ENCODE measurements around the gene STIMATE.

STIMATE gene

DNA sequence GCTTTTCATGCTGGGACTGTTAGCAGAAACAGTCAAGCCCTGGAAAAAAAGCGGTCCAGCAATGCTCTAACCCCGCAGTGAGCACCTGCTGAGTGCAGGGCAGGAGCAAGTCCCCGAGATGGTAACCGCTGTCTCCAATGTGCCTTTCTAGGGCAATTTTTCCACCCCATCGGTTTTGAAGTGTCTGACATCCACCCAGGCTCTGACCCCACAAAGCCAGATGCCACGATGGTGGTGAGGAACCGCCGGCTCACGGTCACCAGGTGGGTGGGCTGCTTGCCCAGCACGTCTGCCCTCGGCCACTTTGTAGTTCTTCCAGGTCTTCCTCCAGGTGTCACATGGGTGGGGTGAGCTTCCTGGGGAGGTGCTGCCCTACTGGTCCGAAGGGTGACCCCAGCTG, 106.0 kb downstream of the STIMATE start:
- Mint-ChIP-seq H3K4me3 (no peak overlapping the region), H3K27ac (no peak overlapping the region), H3K27me3 (peaks cover 11% of the 10 kb centered on the region), H3K9me3 (no peaks in the 10 kb centered on the region), H3K4me1 (no peaks in the 10 kb centered on the region), H3K36me3 (no peaks in the 10 kb centered on the region)
- no peak for ATAC-seq

GRCh38 chr3:52790741-52791140, 106.6 kb downstream of the STIMATE start:
- no peak overlapping the region for H3K4me3 Mint-ChIP-seq

GRCh38 chr3:52790337-52790736, 107.0 kb downstream of the STIMATE start:
- Mint-ChIP-seq H3K27ac (no peak overlapping the region), H3K4me3 (no peak overlapping the region), H3K36me3 (no peaks in the 10 kb centered on the region), H3K9me3 (no peaks in the 10 kb centered on the region), H3K4me1 (no peaks in the 10 kb centered on the region), H3K27me3 (peaks cover 11% of the 10 kb centered on the region)
- no peak for ATAC-seq

More at GRCh38 chr3:52790741-52791140, 106.6 kb downstream of the STIMATE start:
- Mint-ChIP-seq H3K36me3 (no peaks in the 10 kb centered on the region), H3K27me3 (peaks cover 11% of the 10 kb centered on the region), H3K4me1 (no peaks in the 10 kb centered on the region), H3K9me3 (no peaks in the 10 kb centered on the region), H3K27ac (no peak overlapping the region)
- no peak for ATAC-seq

DNA sequence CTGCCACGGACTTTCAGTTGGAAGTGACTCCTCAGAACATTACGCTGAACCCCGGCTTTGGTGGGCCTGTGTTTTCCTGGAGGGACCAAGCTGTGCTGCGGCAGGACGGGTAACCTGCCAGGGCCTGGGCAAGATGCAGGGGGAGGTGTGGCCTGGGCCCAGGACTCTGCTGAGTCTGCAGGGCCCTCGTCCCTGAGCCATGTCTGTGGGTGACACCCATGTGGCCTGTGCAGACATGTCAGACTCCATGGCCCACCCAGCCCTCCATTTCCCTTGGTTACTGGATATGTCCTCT, 107.7 kb downstream of the STIMATE start:
- Mint-ChIP-seq H3K4me1 (no peaks in the 10 kb centered on the region), H3K4me3 (no peak overlapping the region), H3K27me3 (peaks cover 11% of the 10 kb centered on the region), H3K36me3 (no peaks in the 10 kb centered on the region), H3K9me3 (no peaks in the 10 kb centered on the region), H3K27ac (no peak overlapping the region)
- ATAC-seq: no peak

DNA sequence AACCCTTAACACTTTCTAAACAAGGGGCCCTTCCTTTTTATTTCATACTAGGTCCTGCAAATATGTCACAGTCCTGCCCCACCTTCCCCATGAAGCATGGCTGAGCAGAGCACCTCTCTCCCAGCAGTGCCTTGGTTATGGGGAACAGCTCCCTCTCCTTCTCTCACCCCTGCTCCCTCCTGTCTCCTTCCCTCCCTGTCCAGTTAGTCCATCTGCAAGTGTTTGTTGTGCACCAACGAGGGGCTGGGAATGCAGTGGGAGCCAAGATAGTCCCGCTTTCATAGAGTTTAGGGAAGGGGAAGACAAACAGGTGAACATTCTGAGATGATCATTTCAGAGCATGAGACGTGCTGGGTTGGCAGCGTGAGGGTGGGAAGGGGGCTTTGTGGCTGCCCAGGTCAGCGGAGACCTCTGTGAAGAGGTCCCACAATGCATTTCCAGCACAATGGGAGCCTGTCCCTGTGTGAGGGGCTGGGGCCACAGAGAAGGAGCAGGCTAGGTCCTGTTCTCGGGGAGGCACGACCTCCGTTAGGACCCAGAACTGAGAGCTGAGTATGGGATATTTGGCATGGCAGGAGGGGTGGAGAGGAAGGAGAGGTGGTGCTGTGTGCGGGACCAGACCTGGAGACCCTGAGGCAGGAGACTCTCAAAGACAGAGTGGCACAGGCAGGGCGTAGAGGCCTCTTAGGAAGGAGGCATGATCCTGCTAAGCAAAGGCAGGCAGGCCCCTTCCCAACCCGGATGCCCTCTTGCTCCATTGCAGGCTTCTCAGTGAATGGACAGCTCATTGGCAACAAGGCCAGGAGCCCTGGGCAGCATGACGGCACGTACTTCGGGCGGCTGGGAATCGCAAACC, 108.2 kb downstream of the STIMATE start:
- no peaks in the 10 kb centered on the region for H3K4me1 Mint-ChIP-seq
- H3K27ac Mint-ChIP-seq: no peak overlapping the region
- H3K4me3 Mint-ChIP-seq: no peak overlapping the region
- peaks cover 11% of the 10 kb centered on the region for H3K27me3 Mint-ChIP-seq
- no peak for ATAC-seq
- H3K9me3 Mint-ChIP-seq: no peaks in the 10 kb centered on the region
- no peaks in the 10 kb centered on the region for H3K36me3 Mint-ChIP-seq

DNA sequence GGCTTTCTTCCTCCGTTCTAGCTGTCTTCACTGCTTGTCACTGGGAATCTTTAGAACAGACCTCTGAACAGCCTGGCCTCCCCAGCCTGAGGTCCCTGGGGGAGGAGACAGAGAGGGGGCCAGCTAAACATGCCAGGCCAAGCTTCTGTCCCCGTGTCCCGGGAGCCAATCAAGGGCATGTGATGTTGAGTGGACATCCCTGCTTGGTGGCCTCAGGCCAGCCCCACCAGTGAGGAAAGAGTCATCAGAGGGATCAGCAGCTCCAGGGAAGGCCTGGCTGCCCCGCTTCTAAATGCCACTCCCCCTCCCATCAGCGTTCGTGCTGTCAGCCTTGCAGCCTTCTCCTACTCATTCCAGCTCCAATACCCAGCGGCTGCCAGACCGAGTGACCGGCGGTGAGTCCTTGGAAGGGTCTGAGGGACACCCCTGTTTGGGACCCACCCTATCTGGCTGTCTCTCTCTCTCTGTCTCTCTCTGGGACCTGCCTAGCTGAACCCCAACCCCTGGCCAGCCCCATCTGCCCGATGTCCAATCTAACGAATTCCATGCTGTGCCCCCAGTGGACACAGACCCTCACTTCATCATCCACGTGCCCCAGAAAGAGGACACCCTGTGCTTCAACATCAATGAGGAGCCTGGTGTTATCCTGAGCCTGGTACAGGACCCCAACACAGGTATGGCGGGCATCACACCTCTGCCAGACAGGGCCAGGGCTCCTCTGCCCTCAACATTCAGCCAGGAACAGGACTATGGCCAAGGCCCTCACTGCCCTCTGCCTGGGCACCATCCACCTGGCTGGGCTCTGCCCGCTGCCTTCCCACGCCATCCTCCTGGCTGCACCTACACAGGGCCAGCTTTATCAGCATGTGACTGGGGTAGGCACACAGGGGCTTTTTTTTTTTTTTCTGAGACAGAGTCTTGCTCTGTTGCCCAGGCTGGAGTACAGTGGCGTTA, 109.4 kb downstream of the STIMATE start:
- H3K27ac Mint-ChIP-seq: no peak overlapping the region
- H3K27me3 Mint-ChIP-seq: peaks cover 11% of the 10 kb centered on the region
- no peak overlapping the region for H3K4me3 Mint-ChIP-seq
- no peaks in the 10 kb centered on the region for H3K9me3 Mint-ChIP-seq
- no peak for ATAC-seq
- H3K36me3 Mint-ChIP-seq: no peaks in the 10 kb centered on the region
- no peaks in the 10 kb centered on the region for H3K4me1 Mint-ChIP-seq

DNA sequence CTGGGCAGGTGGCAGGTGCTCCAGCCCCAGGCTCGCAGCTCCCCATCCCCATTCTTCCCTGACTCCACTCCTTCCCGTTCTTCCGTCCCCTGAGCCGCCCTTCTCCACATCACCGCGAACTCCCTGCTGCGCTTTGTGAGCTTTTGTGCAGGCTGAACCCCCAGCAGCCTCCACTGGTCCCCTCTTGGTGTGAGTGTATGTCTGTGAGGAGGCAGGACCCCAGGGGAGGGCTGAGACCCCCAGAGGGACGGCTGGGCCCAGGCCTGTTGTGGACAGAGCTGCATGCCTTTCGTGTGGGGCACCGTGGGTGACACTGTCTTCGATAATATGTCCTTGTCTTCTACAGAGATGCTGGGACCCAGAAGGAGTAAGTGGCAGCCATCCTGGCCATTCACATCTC, 110.1 kb downstream of the STIMATE start:
- ATAC-seq: no peak
- H3K9me3 Mint-ChIP-seq: no peaks in the 10 kb centered on the region
- H3K27ac Mint-ChIP-seq: no peak overlapping the region
- no peak overlapping the region for H3K4me3 Mint-ChIP-seq
- peaks cover 11% of the 10 kb centered on the region for H3K27me3 Mint-ChIP-seq
- H3K4me1 Mint-ChIP-seq: no peaks in the 10 kb centered on the region
- H3K36me3 Mint-ChIP-seq: no peaks in the 10 kb centered on the region
